HG02852 (cell line): ENCODE data around the gene SLC39A11.
"Not testable (repeated sequence)": the region's sequence is repeated elsewhere in the genome, so short reads cannot be mapped to it uniquely, and the experiment has no call there.

Experiments used
- ATAC-seq: cut with Tn5 transposase; IDR thresholded peaks from one replicate; pipeline ENCODE4 v1.9.1; 2021; ENCODE audit warnings: mild to moderate bottlenecking, moderate library complexity; ENCODE audit not compliant: unreplicated experiment

Gene SLC39A11

DNA sequence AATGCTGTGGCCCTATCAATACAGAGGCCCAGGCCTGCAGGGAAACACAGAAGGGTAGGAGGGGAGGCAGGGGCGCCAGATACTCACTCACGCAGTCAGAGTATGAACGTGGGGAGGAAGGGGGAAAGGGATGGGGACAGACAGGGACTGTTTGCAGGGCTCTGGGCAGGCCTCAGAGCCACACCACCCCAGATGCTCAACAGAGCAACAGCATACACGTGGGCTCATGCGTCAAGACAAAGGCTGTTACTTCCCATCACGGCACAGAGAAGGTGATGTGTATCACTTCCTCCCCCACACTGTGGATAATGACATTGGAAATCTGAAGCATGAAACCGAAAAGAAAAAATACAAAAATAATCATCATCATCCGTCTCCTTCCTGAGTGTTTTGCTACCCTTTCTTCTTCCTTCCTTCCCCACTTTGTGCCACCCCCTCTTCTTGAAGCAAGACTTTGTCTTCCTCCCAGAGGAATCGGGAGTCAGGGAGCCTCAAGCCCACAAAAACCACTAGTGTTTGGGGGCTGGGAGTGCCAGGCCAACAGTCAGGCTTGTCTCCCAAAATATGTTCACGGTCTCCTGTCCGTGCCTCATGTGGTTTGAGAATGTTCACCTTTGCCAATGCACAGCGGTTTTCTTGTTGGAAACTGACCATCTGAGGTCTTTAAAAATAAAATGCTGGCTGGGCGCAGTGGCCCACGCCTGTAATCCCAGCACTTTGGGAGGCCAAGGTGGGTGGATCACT, 20.1 kb downstream of the SLC39A11 start:
- no peak for ATAC-seq

DNA sequence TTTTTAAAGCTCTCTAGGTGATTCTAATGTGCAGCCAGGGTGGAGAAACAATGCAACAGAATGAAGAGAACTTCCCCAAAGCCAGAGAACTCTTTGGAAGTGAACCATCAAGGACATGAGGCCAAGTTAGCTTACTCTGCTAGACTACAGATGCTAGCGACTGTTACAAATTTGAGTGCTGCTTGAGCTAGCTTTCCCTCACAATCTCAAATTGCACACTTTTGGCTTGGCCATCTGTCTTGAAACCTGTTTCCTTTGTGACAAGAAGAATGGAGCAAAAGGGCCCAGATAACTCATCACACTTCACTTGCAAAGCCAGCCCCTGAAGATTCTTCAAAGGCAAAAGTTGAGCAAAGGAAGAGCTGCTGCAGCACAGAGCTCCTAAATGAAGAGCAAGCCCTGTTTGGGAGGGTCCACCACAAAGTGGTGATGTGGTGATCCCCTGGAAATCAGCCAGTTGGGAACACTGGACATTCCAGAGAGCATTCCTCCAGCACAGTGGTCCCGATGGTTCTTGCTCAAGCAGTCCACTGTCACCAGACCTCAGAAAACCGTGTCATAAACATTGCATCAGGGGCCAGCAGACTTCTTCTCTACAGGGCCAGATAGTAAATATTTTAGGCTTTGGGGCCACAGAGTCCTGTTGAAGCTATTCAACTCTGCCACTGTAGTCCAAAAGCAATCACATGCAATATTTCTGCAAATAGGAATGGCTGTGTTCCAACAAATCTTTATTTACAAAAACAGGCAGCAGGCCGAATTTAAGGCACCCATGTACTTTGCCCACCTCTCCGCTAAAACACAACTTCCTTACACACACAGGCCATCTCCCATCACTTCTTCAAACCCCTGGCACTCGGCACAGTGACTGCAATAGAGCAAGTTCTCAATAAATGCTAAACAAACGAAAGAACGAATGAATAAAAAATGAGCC, 21.2 kb downstream of the SLC39A11 start:
- ATAC-seq: no peak

DNA sequence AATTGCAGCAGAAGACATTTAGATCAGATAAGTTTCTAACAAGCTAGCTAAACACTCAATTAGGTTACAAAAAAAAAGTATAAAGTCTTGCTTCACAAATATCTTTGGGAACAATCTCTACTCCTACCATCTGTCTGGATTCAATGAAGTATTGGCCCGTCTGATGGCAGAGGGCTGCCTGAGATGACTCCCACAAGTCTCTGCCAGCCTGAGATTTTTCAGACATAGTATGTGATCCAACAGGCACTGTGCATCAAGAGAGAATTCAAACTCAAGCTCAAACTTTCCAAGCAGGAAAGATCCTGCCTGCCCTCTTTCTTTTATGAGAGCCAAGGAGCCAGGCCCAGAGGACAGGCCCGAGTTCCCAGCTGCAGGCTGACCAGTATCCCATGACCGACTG, 22.6 kb downstream of the SLC39A11 start:
- no peak for ATAC-seq

DNA sequence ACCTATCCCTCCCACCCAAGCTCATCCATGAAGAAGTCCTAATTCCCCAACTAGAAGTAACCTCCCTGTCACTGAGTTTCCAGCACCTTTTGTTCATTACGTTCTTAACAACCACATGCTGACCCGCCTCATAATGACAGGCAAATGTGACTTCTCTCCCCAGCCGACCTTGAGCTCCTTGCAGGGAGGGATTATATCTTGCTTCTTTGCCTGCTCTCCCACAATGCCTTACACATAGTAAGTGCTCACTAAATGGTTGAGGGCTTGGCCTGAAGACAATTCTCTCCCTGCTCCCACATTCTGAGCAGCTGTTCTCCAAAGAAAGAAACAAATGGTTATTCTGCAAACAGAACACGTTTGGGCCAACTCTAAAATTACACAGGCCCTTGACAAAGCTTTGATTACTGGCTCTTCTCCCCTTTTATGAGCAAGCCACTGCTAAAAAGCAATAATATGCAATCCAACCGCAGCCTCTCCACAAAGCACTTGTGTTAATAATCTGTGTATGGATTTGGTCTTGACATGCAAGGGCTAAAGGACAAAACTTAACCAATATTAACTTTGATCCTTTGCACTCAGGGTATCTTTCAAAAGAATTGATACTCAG, 23.2 kb downstream of the SLC39A11 start:
- ATAC-seq: no peak

DNA sequence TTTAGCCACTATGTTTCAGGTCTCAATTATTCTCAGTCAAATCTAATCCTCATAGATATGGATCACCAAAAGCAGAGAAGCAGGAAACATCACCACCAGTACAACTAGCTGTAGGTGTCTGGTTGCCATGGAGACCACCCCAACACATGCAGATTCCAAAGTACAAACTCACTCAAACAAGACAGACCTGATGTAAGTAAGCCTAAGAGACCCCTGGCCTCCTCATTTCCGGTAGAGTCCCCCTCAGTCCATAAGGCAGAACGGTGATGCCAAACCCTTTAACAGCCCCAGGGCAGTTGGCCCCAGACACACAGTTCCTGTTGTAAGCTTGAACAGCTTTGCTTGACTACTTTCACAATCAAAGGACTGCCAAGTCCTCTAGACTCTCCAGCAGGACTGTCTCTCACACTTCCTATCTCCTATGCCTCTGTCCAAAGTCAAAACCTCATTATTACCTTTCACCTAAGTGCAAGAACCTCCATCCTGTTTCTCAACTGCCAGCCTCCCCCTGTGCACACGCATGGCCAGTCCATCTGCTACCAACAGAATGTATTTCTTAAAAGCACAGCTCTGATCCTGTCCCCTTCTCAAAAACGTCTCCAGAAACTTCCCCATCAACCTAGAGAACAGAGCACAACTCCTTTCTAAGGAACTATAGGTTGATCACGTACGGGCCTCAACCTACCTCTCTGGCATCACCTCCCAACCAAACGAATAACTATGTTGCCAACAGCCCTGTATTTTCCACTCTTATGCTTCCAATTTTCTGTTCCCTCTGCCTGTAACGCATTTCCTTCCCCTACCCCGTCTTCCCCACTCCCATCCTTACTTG, 23.9 kb downstream of the SLC39A11 start:
- no peak for ATAC-seq

DNA sequence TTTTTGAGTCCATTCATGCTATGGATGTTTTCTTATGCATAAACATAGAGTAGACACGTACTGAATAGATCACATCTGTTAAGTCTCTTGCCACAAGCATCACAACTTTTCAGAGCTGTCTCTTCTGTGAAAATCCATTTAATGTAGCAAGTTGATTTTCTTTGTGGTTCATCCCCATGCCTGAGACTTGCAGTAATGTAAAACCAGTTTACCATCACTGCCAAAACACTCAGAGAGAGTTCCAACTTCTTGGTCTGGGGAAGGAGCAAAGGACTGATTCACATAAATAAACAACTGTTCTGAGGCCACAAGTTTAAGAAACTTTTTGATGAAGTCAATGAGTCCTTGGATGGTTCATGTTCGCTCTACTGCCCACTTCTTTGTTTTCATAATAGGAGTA, 24.8 kb downstream of the SLC39A11 start:
- ATAC-seq: not testable (repeated sequence)

DNA sequence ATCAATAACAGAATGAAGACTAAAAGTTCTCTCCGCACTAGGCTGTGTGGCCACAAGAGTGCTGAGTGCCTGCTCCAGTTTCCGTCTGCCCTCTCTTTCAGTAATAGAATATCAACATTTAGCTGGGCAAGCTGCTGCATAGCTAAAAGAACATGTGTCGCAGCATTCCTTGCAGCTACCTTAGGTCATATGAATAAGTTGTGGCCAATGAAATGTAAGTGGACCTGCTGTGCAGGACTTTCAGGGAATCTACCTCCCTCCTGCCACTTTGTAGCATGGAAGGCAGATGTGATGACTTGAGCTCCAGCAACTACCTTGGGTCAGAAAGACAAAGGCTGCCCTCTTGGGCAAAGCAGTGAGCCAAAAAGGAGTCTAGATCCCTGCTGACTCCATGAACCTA, 25.4 kb downstream of the SLC39A11 start:
- ATAC-seq: no peak

DNA sequence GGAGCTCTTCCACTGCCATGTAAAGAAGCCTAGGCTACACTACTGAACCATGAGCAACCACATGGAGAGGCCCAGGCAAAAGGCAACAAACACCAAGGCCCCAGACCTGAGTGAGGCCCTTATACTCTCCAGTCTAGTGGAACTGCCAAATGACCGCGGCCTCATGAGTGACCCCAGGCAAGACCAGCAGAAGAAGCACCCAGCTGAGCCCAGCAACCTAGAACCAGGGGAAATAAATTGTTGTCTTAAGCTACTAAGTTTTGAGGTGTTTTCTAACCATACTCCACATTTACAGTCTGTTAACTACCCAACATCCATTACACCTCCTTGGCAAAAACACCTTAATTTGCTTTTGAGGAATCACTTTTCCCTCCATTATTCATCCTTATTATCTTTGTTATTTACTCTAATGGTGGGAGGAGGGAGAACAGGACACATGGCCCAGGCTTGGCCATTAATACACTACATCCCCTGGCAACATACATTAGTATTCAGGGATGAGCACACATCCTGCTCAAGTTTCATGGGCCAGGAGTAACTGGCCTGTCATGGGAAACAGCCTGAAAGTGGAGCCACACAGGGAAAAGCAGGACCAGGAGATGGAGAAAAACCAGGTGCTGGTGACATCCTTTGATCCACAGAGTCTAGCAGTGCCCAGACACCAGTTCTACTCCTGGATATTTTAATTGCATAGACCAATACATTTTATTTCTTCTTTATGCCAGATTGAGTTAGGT, 26.2 kb downstream of the SLC39A11 start:
- ATAC-seq: no peak

DNA sequence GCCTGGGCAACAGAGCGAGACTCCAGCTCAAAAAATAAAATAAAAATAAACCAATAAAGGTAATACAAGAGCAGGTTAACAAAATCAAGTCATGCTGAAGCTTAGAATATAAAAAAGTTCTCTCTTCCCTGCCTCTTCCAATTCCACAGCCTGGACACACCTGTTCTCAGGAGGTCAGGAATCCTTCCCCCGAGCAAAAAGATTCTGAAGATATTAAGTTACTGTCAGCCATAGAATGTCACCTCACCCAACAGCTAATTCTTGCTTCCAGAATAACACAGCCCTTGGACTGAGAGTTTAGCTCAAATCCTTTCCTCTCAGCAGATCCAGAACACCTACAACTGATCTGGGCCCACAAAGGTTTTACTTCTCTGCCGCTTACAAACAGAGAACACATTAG, 27.1 kb downstream of the SLC39A11 start:
- no peak for ATAC-seq

DNA sequence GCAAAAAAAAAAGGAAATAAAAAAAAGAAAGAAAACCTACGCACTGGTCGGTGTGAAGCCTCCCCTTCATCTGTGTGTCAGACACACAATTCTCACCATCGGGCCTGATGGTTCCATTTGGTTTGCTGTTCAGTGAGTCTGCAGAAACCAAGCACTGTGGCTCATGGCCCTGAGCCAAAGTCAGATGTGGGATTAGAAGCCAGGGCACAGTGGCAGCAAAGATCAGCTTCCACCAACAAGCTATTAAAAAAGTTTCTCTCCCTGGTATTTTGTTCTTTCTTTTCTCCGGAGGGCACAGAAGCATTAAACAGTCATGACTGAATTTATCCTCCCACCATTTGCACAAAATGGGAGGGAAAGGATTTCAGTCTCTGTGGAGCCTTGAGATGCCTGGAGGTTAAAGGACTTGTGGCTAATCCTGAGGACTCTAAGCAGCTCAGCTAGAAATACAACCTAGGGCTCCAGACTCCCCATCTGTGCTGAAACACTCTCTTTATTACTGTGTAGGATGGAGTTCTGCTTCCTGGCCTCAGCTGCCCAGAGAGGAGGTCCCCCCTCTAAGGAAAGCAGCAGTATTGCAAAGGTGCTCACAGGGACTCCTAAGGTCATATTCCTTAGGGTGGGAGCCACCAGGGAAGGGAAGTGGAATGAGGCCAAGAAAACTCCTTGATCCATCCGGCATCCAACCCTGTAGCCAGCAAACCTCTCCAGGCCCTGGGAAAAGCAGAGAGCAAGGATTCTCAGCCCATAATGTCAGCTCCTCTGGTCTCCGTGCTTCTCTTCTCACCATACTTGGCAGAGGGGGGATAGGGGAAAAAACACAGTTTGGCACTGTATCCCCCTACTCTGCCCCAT, 28.2 kb downstream of the SLC39A11 start:
- no peak for ATAC-seq

DNA sequence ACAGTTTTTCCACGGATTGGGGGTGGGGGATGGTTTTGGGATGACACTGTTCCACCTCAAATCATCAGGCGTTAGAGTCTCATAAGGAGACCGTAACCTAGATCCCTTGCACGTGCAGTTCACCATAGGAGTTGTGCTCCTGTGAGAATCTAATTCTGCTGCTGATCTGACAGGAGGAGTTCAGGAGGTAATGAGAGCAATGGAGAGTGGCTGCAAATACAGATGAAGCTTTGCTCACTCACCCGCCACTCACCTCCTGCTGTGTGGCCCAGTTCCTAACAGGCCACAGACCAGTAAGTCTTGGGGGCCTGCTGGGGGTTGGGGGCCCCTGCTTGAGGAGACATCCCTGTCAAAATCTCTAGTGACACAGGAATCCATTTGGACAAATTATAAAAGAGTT, 29.8 kb downstream of the SLC39A11 start:
- no peak for ATAC-seq

DNA sequence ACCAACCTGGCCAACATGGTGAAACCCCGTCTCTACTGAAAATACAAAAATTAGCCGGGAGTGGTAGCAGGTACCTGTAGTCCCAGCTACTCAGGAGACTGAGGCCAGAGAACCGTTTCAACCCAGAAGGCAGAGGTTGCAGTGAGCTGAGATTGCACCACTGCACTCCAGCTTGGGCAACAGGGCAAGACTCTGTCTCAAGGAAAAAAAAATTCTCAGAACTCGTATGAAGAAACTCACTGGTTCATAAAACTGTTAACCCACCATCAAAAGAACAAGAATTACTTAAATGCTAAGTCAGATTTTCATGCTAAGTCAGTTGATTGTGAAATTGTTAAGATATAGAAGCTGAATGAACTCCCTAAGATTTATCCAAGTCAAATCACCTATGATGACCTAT, 31.3 kb downstream of the SLC39A11 start:
- ATAC-seq: no peak

DNA sequence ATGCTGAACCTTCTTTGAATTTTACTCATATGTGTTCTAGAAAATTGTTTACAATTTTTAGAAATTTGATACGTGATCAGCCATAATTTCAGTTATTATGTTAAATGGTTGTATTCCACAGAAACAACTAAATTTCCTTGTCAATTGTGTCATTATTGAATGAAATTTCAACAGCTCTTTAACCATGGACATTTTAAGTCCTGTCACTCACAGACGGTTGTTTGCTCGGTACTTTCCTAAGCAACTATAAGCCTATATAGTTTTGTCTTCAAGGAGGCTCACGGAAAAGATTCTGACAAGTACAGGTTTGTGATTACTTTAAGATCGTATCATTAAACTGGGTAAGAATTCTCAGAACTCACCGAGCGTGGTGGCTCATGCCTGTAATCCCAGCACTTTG, 31.8 kb downstream of the SLC39A11 start:
- ATAC-seq: no peak

DNA sequence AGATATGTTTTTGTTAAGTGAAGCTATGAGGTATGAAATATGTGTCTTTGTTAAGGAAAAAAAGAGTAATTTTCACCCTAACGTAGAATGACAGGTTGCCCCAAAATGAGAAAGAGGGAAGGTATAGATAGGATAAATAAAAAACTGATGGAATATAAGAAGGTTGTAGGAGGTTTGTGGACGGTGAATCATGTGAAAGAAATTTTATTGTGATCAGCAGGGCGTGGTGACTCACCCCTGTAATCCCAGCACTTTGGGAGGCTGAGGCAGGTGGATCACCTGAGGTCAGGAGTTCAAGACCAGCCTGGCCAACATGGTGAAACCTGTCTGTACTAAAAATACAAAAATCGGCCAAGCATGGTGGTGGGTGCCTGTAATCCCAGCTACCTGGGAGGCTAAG, 32.8 kb downstream of the SLC39A11 start:
- ATAC-seq: not testable (repeated sequence)

DNA sequence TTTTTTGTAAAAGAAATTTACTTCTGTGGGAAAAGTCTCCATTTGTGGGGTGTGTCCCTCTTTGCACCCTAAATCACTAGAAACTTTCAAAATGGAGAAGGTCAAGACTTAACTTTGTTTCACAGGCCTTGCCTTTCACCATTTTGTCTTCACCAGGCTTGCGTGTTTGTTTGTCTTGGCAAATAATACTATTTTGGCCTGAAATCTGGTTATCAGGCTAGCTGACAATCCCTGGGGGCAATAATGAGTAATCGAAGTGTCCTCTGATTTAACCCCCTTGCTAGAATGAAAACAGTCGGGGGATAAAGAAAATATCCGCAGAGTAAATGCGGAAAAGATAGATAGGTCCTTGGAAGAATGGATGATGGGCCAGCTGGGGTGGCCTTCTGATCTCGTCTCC, 34.5 kb downstream of the SLC39A11 start:
- no peak for ATAC-seq

DNA sequence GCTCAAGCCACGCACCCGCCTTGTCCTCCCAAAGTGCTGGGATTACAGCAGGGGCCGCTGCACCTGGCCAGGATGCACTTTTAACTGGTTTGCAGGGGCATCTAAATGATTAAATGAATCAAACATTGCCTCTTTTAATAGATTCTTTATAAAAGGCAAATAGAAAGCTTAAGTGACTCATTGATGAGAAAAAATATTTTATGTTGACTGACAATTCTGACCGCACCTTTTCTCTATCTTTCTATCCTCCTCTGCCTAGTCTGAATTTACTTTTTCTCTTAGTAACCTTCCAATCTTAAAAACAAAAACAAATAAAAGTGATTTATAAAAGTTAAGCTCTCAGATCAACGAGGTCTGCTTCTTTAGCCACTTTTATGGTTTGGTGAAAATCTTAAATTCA, 35.3 kb downstream of the SLC39A11 start:
- no peak for ATAC-seq

DNA sequence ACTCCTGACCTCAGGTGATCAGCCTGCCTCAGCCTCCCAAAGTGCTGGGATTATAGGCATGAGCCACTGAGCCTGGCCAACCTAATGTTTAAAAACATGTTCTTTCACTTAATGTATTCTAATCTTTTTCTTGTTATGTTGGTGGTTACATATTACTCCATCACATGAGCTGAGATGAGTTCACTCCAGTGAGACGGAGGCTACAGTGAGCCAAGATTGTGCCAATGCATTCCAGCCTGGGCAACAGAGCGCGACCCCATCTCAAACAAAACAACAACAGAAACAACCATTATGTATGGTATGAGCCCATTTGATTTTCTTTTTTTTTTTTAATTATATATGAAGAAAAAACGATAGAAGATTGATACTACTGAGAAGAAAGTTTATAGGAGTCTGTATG, 39.6 kb downstream of the SLC39A11 start:
- ATAC-seq: no peak

DNA sequence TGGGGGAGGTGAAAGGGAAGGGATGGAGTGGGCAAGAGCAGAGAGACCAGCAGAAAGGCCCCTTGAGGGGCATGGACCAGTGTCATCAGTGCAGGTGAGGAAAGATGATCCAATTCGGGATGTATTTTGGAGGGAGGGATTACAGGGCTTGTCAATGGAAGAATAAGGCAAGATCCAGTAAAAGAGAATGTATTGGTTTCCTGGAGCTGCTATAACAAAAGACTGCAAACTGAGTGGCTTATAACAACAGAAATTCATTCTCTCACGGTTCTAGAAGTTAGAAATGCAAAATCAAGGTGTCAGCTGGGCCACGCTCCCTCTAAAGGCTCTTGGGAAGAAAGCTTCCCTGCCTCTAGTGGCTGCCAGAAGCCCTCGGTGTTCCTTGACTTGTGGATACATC, 41.7 kb downstream of the SLC39A11 start:
- ATAC-seq: no peak

DNA sequence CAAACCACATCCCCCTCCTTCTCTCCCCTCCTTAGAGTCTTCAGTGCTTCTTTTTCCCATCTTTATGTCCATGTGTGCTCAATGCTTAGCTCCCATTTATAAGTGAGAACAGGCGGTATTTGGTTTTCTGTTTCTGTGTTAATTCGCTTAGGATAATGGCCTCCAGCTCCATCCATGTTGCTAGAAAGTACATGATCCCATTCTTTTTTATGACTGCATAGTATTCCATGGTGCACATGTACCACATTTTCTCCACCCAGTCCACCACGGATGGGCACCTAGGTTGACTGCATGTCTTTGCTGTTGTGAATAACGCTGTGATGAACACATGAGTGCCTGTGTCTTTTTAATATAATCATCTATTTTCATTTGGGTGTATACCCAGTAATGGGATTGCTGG, 44.3 kb downstream of the SLC39A11 start:
- ATAC-seq: no peak
